Measurements from ENCODE around the gene CTRB1.

- TF ChIP-seq POLR2AphosphoS5 (IDR thresholded peaks at IDR 0.05) (no peak), CTCF (IDR thresholded peaks at IDR 0.05) (no peak), POLR2A (IDR thresholded peaks at IDR 0.05) (no peak), EP300 (IDR thresholded peaks at IDR 0.05) (no peak)
Measured at GRCh38 chr16:75195811-75196790, 22.7 kb upstream of the CTRB1 start.

Measured in upper lobe of left lung (tissue), 4 donors.